OCI-M2 (cell line): ENCODE measurements around the gene DLGAP1.

ENCODE experiments used
- DNase-seq: peaks from one replicate; lab custom pipeline; 2025; ENCODE audit not compliant: unreplicated experiment; lab: John Stamatoyannopoulos, UW

DLGAP1 gene

DNA sequence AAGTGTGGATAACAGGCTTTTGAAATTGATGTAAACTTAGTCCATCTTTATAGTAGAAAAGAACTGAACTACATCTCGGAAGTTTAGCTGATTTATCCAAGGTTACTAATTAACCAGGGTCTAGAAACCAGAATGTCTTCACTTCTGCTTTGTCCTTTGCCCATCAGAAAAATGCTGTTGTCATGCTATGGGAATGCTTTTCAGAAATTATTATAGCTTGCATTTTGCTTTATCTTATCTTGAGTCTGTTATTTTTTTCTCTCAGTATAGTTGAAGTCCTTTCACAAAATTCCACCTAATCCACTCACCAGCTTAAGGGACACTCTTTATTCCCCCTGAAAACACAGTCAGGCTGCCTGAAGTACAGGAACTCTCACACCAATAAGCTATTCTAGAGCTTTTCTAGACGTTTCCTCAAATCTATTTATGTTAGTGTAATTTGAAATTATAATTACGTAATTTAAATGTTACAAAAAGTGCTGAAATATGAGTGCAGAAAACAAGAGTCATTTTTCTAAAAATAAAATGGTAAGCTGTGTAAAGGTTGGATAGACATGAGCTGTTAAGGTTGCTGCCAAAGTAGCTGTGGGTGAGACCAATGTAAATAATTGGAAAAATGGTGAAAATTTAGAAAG is 548.9 kb downstream of the DLGAP1 start:
- DNase-seq = no peak

DNA sequence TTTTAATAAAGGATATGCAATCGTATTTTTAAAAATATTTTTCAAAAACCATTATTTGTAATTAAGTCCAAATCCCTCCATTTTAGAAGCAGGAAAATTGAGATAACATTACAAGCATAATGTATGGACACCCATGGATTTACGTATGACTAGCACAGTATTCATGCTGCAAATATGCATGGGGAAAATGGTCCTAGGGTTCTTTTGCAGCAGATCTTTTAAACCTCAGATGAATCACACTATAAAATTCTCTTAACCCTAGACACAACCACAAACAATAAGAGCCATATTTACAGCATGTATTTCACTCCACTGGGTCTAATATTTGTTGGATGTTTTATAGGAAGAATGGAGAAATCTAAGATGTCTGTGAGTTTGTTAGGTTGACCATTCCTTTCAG is 551.8 kb downstream of the DLGAP1 start:
- DNase-seq = no peak

DNA sequence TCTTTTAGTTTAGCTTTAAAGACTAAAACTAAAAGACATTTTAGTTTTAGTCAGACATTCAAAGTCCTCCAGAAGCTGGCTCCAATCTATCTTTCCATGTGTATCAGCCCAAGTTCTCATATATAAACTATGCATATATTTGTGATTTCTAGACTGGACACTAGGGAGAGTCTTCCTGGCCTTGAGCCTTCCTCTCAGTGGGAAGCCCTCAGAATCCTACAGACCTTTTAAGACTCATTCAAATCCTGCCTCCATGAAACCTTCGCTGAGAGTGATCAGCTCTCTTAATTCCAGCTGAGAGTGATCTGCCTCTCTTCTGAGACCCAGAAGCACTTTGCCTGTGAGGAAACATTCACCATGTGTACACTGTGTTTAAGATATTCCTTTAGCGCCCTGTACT is 552.4 kb downstream of the DLGAP1 start:
- DNase-seq = no peak

DNA sequence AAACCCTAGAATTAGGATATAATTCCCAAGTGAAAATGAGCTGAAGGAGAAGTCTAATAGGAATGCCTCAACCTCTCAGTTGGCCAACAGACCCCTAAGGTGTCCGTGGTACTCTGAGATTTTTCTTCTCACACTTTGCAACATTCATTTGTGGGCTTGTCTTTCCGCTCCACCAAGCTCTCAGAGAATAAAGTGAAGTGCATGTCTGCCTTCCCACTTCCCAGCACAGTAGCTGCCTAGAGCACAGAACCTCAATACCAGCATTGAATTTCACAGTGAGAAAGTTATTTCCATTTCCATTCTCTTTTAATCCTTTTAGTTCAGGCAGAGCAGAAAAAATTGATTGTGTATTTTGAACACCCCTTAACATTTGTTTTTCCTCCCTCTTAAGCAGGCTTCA is 553.3 kb downstream of the DLGAP1 start:
- DNase-seq = no peak

DNA sequence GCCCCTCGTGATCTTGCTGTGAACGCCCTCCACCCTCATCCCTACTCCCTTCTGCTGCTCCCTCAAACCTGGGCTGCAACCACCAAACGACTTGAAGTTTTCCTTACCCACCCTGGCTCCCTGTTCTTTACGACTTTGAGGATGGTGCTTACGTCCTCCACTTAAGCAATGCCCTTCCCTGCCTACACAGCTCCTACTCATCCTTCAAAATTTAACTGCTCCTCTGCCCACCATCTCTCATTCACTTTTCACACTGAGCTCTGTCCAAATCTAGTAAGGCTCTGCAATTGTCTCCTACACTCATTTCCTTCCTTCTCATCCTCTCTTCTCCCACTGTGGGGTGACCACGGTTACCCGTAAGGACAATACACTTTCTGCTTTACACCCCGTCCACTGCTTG is 554.1 kb downstream of the DLGAP1 start:
- no peak for DNase-seq

DNA sequence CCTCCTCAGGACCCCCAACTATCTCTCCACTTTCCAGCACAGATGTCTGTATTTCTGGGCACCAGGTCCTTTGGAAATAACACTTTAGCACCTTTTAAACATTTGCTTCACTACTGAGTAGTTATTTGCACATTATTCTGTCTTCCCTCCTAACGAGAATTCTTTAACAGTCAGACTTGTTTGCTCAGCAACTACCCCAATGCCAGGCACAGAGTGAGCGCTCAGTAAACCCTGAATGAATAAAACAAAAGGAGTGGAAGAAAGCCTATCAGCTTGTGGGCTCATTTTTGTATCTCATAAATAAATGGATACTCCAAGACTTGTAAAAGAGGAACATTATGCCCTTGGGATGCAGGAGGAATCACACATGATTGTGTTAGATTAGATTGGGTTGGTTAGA is 554.8 kb downstream of the DLGAP1 start:
- DNase-seq = no peak

DNA sequence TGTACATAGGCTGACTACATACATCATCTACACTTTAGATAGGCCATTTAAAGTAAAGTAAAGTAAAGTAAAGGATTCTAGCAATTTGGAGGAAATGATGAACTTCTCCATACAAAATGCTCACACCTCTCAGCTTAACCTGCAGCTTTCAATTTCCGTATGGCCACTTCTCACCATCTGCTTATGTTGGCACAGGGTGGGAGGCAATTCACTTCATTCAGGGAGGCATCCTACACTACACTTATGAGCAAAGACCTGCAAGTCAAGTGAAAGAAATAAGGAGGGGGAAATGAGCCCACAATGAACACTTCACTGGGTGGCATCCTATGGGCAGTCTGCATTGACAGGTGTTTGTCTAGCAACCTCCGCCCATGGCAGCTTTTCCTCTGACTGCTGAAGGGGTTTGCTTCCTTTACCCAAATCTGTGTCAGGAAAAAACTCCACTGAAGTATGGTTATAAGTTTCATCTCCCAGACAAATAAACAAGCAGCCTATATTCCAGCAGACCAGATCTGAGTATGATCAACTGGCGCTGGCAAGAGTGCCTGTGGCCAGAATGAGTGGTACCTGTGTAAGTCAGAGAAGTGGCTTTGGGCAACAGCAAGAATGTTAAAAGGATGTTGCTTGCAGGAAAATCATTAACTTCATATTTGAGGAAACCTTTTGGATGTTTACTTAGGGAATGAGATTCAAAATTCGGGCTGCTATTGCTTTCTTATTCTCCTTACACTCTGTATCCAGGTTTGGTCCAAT is 556.1 kb downstream of the DLGAP1 start:
- DNase-seq = no peak

DNA sequence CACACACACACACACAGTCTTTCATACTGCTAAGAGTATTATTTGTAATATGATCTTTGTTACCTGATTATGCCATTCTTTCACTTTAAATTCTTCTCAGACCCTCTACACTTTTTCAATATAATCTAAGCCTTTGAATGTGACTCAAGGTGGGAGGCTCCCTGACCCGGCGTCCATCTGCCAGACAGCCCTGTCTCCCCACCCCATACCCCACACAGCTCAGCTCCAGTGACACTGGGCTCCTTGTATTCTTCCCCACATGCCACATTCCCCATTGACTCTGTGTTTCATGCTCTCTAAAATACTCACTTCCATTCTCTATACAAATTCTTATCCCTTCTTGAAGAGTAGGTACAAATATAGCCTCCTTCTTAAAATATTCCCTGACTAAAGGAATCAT is 563.0 kb downstream of the DLGAP1 start:
- DNase-seq = no peak

DNA sequence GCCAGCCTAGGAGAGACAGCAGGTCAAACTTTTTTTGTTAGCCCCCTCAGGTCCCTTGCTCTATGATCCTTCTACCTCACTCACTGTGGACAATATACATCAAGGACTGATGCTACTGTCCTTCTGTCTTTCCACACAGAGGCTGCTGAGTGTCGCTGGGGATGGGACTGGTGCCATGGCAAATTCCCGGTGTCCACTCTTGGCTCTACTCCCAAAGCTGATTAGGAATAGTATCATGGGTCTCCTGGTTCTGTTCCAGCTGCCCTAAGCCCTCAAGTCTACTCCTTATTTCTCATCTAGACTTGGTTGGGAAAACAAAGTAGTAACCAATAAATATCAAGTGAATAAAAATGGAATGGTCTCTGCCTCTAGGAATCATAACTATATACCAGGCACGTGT is 563.9 kb downstream of the DLGAP1 start:
- no peak for DNase-seq

DNA sequence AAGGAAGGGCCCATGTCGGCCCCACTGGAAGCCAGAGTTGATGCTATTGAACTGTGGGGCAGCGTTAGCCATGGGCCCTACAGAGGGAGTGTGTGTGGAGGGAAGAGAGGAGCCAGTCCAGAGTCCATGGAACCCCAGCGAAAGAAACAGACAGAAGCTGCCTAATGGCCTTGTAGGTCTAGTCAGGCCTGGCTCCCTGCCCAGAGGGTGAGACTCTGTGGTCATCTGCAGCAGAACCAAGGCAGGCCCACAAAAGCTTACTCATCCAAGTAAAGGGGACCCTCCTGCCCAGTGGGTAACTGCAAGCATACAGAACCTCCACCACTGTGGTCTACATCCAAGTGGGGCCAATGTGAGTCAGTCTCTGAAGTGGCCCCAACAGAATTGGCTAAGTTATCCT is 565.3 kb downstream of the DLGAP1 start:
- no peak for DNase-seq

DNA sequence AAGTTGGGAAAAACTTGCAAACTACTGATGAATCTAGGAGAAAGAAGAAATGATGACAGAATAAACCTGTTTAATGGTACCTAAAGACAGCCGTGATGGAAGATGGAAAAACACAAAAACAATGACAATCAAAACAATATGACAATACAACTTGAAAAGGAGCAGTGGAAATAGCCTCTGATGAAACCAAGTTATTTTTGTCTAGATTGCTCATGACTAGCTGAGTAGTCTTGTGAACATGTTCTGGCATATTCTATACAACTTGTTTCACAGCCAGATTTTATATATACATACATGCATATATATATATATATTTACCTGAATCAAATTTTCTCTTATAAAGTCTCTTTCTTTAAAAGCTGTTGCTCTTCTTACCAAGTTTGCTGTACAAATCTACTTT is 566.0 kb downstream of the DLGAP1 start:
- no peak for DNase-seq

DNA sequence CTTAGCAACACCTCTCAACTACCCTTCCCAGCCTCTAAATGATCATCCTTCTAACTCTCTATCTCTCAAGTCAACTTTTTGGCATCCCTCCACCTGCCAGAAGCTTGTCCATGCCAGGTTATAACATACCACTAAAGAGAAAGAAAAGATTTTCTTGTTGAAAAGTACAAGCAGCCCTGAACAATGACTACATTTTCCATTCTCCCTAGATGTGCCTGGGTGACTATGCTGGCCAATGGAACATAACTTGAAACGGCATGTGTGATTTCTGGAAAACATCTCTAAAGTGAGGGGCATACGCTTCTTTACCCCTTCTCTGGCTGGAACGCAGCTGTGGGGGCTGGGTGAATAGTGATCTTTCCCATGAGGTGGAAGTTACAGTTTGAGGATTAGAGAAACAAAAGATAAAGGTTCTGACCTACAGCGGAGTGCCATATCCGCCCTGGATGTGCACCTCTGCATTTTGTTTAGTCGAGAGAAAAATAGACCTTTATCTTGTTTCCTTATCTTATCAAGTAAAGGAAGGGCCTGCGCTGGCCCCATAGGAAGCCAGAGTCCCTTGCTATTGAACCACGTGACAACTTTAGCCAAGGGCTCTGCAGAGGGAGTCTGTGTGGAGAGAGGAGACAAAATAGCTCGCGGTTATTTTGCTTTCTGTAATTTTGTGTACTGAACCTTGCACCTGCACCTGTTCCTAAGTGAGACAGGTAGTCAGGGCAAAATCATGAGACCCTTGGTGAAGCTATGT is 568.4 kb downstream of the DLGAP1 start:
- DNase-seq = no peak

DNA sequence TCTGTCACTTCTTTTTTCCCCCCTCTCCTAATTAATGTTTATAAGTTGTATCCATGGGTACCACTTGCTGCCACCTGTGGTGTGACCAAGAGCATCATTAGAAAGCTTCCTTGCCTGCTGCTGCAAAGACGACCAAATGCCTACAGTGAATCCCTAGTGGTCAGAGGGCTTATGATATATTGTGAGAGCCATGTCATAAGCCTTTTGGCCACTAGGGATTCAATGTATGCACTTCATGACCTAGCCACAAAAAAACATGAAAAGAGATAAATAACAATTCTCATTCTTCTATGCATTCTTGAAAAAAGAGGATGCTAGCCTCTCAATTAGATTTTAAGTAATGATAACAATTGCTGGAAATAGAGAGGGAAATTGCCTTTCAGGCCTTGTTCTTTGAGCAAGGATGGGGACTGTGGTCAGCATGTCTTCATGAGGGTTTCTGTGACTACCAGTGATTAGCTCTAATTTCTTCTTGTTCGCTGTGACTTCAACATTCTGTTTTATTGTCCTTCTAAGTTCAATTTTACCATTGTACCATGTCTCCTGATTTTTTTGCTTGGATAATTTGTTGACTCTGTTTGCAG is 569.8 kb downstream of the DLGAP1 start:
- no peak for DNase-seq

DNA sequence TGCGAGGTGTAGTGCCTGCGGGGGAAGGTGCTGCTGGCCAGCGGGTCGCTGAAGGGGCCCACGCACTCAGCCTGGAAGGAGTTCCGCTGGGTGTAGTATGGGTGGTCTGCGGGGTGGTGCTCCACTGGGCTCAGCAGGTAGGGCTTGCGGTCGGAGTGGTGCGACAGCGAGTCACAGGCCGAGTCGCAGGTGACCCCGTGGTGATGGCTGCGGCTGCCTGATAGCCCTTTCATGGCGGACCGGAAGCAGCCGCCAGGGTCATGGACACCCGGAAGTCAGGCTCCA is 575.3 kb downstream of the DLGAP1 start:
- no peak for DNase-seq

DNA sequence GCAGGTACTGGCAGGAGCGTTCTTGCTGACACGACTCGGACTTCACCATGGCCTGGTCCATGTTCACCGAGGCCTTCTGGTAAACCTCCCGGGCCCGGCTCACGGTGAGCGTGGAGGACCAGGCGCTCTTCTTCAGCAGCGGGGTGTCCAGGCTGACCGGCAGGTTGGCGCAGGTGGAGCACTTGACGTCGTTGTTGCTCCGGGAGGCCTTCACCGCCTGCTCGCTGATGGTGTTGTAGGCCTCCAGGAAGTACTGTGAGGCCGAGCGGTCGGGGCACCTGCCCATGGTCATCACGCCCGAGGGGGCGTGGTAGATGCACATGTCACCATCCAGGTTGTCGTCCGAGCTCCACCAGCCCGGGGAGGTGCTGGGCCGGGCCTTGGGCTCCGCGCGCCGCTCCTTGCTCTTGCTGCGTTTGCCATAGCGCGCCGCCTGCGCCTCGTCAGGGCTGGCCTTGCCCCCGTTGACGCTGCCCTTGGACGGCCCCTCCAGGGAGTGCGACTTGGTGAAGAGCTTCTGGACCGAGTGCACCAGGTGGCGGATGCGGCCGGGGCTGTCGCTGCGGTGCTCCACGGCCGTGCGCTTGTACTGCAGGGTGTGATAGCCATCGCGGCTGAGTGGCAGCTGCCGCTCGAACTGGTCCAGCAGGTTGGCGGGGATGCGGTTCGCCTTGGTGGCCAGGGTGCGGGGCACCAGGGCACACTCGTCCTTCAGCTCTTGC is 575.8 kb downstream of the DLGAP1 start:
- no peak for DNase-seq

DNA sequence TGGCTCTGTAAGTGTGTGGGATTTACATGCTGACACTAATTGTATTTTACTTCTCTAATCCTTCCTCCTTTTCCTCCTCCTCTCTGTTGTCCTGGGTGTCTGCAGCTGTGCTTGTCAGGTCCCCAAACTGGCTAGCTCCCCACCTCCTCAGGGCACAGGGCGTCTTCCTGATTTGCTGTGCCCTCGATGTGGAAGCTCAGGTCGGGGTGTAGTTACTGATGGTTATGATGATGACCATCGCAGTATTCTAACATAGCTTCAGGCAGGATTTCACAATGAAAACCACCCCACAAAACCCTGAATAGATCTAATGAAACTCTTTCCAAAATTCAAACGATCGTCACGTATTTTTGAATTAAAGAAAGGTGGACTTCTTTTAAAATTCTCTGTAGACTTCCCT is 576.7 kb downstream of the DLGAP1 start:
- no peak for DNase-seq

DNA sequence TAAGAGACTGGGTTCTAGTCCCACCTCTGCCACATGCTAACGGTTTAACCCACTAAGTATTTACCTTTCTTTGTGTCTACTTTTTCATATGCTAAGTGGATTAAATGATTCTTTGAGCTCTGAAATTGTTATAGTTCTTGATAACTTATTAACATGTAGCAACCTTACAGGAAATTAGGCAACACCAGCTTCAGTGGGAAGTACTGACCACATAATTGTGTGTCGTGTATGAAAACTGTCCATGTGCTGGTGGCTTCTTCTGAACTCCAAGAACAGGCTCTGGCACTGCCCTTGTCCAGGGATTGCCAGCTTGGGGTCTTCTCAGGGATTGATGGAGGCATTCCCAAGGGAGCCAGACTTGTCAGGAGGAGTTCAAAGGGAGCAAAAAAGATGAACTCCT is 577.4 kb downstream of the DLGAP1 start:
- DNase-seq = no peak

DNA sequence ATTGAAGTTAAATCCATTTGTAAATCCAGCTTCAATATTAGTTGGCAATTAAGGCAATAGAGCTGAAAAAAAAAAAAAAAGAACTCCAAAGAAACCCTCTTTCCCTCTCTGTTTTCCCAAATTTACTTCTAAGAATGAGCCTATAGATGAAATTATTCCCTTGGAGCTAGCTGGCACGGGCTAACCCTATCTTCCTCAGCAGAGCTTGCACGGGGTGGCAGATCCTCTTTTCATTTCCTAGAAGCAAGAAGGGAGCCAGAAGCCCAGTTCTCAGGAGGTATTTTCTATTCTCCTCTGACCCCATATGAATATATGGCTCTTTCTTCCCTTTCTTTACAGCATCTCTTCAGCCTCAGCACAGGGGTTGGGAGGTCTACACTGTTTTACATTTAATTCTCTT is 579.1 kb downstream of the DLGAP1 start:
- no peak for DNase-seq

DNA sequence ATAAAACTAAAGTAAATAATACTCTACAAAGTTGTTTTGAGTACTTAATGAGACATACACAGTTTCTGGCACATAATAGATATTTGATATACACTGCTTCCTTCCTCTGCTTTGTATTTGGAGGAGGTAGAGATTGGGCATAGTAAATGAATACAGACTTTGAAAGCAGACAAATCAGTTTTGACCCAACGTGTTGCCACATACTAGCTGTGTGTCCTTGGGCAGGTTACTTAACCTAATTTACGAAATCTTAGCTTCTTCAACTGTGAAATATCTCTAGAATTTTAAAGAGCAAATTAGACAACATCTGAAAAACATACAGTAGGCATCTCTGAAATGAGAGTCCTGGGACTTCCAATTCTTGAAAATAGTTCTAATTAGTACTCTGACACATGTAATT is 579.7 kb downstream of the DLGAP1 start:
- DNase-seq = no peak

DNA sequence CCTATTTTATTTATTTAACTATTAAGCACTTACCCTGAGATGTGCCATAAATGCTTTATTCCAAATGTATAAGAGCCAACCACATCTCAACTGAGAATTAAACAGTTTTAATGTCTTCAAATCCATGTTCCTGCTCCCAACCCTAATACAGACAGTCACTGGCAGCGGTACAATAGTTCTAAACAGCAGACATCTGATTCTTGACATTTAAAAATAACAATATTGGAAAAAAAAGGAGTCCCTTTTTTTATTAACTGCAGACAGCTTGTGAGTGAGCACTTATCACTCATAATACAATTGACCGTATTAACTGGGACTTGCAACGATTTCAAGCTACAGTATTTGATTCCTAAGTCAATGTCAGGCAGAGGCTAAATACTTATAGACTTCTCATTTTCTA is 580.5 kb downstream of the DLGAP1 start:
- no peak for DNase-seq

DNA sequence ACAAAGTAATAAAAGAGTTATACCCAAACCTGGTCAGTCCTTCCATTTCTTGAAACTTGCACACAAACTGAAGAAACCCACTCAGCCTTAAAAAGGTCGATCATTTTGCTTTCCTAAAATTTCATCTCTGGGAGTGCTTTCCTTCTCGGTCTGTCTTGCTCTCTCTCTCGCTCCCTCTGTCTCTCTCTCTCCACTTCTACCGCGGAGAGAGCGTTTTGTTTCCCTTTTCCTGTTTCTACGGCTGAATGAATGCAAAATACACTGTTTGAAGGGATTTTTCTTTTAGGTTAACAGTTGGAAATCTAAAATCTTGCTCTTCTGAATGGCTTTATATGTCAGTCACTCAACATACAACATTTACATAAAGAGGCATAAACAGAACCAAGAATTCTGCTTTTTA is 581.0 kb downstream of the DLGAP1 start:
- no peak for DNase-seq

DNA sequence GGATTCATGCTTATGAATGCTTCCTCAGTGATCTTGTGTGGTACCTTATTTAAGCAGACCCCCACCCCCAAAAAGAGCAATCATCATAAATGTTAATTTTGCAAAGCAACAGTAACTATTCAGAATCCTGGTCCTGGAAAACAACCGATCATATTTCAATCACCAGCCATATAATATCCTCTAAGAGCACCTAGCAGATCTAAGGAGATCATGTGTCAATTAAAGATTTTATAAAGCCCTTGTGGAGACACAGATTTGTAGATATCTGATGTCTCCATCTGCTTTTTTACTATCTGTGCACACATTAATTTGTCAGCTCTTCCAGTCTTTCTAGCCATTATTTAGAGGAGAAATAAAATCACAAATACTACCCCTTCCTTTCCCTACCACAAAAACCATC is 581.4 kb downstream of the DLGAP1 start:
- no peak for DNase-seq
